HG03064 (cell line): ENCODE results near the gene SCGB1D2.

Experiments used
- ATAC-seq: cut with Tn5 transposase; IDR thresholded peaks from one replicate; pipeline ENCODE4 v1.9.1; 2021; ENCODE audit warnings: low read depth; ENCODE audit not compliant: unreplicated experiment

The SCGB1D2 gene

DNA sequence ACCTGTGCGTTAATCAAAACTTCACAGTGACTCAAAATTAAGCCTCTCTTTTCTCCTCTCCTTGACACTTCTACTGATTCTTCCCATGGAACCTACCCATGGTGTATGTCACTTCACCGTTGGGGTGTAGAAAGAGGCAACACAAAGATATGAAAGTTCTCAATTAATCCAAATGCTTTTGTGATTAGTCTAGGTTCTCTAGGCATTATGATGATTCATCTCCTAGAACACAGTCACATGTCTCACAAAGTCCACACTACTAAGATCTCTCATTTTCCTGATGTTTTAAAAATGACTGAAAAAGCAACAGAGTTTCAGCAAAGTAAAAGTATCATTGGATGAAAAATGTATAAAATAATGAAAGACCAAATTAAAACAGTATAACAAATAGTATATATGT, 14.2 kb downstream of the SCGB1D2 start:
- ATAC-seq, result no peak

DNA sequence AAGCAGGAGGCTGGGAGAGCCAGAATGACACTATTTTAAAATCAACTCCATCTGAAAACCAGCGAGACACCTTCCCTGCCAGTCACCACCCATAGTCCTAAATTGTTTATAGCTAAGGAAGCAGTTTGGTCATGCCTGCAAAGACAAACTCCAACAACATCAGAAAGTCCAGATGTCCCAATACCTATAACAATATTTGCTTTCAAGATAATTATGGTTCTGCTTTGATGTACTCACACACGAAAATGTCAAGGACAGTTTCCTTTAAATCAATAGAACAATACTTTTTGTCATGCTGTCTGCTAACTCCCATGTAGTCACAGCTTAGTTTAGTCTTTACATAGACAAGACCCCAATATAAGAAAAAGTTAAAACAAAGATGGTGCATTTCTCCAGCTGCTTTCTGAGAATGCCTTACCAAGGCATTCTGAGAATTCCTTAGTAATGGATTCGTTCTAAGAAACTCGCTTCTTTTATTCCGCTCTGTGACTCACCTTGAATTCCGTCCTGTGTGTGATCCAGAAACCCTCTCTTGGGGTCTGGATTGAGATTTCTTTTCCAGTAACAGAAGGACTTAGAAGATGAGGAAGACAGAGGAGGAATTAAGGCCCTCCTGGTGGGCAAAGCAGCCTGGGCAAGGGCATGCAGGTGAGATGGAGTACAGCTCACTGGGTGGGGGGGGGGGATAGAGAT, 18.4 kb downstream of the SCGB1D2 start:
- ATAC-seq, result no peak

- ATAC-seq, result no peak
Observed at GRCh38 chr11:62264004-62264403, 22.0 kb downstream of the SCGB1D2 start.

DNA sequence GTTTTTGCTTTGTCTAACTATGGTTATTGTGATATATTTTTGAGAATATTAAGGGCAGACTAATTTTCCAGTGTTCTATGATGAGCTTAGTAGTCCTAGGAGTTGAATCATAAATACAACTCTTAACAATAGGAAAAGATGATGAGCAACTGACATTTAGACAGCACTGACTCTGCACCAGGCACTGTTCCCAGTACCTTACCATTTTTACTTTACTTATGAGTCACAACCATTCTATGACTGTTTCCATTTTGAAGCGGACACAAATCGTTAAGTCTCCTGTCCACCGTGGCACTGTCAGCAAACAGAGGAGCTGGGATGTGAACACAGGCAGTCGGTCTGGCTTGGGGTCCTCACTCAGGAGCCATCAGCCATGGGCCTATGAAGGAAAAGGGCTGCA, 24.5 kb downstream of the SCGB1D2 start:
- ATAC-seq, result no peak

GRCh38 chr11:62267050-62267449, 25.0 kb downstream of the SCGB1D2 start:
- ATAC-seq, result no peak

DNA sequence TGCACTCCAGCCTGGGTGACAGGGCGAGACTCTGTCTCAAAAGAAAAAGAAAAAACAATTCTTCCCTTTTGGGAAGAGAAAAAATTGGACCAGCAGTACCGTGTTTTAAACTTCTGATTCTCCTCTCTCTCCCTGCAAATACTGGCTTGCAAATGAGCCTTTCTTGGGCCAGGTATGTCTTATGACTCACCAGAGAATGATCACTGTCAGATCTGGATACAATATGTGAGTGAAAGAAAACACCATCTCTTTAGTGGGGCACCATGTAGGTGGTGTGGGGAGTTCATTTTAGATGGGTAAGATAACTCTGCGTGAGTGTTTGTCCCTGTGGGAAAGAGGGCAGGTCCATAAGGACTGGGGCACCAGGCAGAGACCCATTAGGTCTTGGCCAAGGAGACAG, 25.5 kb downstream of the SCGB1D2 start:
- no peak for ATAC-seq

DNA sequence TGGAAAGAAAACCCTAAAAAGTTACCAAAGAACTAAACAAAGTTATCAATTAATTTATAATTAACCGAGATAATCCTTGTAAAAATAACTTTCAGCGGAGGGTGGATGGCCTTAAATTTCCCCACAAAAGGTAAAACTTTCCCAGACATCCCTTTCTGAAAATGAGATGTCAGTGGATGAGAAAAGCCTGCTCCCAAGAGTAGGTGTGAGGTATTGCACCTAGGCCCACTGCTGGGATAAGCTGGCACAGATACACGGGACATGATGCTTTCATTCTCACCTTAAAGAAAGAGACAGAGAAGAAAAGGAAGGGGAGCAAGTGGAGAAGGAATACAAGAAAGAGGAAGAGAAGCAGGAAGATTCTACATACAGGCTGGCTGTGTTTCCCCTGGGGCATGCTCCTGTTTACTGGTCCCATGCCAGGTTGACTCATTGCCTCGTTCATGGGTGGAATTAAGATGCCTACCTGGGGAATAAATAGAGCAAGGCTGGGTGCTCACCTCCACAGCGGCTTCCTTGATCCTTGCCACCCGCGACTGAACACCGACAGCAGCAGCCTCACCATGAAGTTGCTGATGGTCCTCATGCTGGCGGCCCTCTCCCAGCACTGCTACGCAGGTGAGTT, 27.7 kb downstream of the SCGB1D2 start, which contains the start of gene SCGB2A2:
Gene SCGB2A2 (plus strand): TSS at position 505 of the 625 bp plus-strand sequence. CDS start 59 bp downstream, at position 564.
- no peak for ATAC-seq

- no peak for ATAC-seq
Observed at GRCh38 chr11:62273284-62273683, 31.2 kb downstream of the SCGB1D2 start.

GRCh38 chr11:62273789-62274275, 31.8 kb downstream of the SCGB1D2 start:
- no peak for ATAC-seq

DNA sequence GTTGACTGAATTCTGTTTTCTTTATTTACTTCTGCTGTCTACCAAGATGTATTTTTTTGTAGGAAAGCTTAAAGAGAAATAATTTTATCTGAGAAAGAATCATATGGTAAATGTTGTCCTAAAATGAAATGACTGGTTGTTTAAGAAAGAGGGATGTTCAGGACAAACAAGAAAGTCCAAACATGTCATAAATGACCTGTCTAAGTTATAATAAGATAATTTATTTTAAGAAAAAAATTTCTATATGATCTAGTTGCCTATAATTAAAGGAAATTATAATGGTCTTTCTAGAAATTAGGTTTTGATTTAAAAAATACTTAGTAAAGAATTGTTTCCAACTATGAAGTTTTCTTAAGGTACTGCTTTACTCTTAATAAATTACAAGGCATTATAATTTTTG, 38.4 kb downstream of the SCGB1D2 start:
- no peak for ATAC-seq
